A549 (cell line): ENCODE data around the gene FBN2. TPM values are rescaled to one million over a fixed set of nuclear protein-coding genes. Genes with fewer than 3 reads are reported as not detected.

Experiments
- ATAC-seq, 2 experiments: fragments of 200-7000 bp in 1 of 2; fragments of >200 bp in 1 of 2; cut with Nextera tagmentation in 1 of 2; cut with Tn5 transposase in 1 of 2; 3 replicates each; pipeline versions ENCODE4 v1.8.0 to v1.9.1; 2018 to 2020; ENCODE audit warnings: mild to moderate bottlenecking in 1 of 2, moderate library complexity in 1 of 2
- CTCF ChIA-PET: fragments of 300-600 bp; sonication (Branson Sonifier 250); formaldehyde crosslinking; extraction: SDS; loops from one replicate; lab custom pipeline; 2021; ENCODE audit warnings: antibody characterized with exemption, inconsistent platforms; lab: Yijun Ruan, JAX
- POLR2A ChIA-PET: fragments of 350-600 bp; formaldehyde crosslinking; extraction: SDS; loops from one replicate; lab custom pipeline; 2021; ENCODE audit warnings: antibody characterized with exemption, inconsistent platforms; lab: Yijun Ruan, JAX
- DNase-seq, 2 experiments: peaks; one replicate each; pipeline versions ENCODE4 v3.0.0 to v3.0.0-alpha.2; 2011 to 2016; ENCODE audit warnings: low read depth in 1 of 2, low spot score in 1 of 2
- FAIRE-seq: peaks from 2 replicates; lab custom pipeline; 2011; peaks lifted over from hg19 to GRCh38; lab: Jason Lieb, UNC
- H3K27ac ChIP-seq, 2 experiments: fragments of >200 bp; sonication (Bioruptor Twin); formaldehyde crosslinking; 3 replicates each; pipeline ENCODE4 v1.5.1; 2016 to 2017
- H3K4me1 ChIP-seq: fragments of >200 bp; sonication (Bioruptor Twin); formaldehyde crosslinking; 3 replicates; pipeline ENCODE4 v1.6.1; 2016
- H3K4me2 ChIP-seq: fragments of >200 bp; sonication (Bioruptor Twin); formaldehyde crosslinking; 3 replicates; pipeline ENCODE4 v1.6.1; 2016
- H3K4me3 ChIP-seq: fragments of >200 bp; sonication (Bioruptor Twin); formaldehyde crosslinking; 3 replicates; pipeline ENCODE4 v1.5.1; 2016
- H3K9me3 ChIP-seq: fragments of >200 bp; sonication (Bioruptor Twin); formaldehyde crosslinking; 3 replicates; pipeline ENCODE4 v1.6.1; 2016
- ATOH8 ChIP-seq: fragments of 250-450 bp; sonication (Bioruptor Pico); IDR thresholded peaks from 2 replicates; pipeline ENCODE4 v1.5.0; 2020; ENCODE audit warnings: low read depth, mild to moderate bottlenecking, moderate library complexity
- BHLHE40 ChIP-seq: IDR thresholded peaks from 2 replicates; pipeline ENCODE4 v1.6.1; 2012; ENCODE audit warnings: low read depth, low read length, inconsistent platforms
- CBX2 ChIP-seq: fragments of 200-600 bp; sonication (generic); IDR thresholded peaks from 2 replicates; pipeline ENCODE4 v1.6.1; 2016; ENCODE audit warnings: low read depth, mild to moderate bottlenecking, borderline replicate concordance
- CEBPB ChIP-seq, 2 experiments: fragments of >200 bp in 1 of 2; sonication (Bioruptor Twin) in 1 of 2; formaldehyde crosslinking in 1 of 2; IDR thresholded peaks; 2 replicates each; pipeline ENCODE4 v1.6.1; 2012 to 2016
- CHD2 ChIP-seq: fragments of 150-350 bp; IDR thresholded peaks from 2 replicates; pipeline ENCODE4 v1.6.1; 2014; ENCODE audit warnings: low read length; ENCODE audit not compliant: partially characterized antibody
- FOSL2 ChIP-seq, 2 experiments: fragments of 450-650 bp in 1 of 2; fragments of >200 bp in 1 of 2; sonication (Bioruptor Twin) in 1 of 2; formaldehyde crosslinking; IDR thresholded peaks; 2 replicates each; pipeline versions ENCODE4 v1.5.0 to v1.6.1; 2016 to 2020; ENCODE audit warnings: mild to moderate bottlenecking in 1 of 2, moderate library complexity in 1 of 2
- FOXS1 ChIP-seq: fragments of 250-450 bp; sonication (Bioruptor Pico); IDR thresholded peaks from 2 replicates; pipeline ENCODE4 v1.5.0; 2020; ENCODE audit warnings: mild to moderate bottlenecking, moderate library complexity
- GATA3 ChIP-seq: IDR thresholded peaks from 2 replicates; pipeline ENCODE4 v1.6.1; 2012; ENCODE audit warnings: borderline replicate concordance
- HDAC2 ChIP-seq: fragments of 200-600 bp; sonication (generic); IDR thresholded peaks from 2 replicates; pipeline ENCODE4 v1.6.1; 2016
- HEYL ChIP-seq: fragments of 250-450 bp; sonication (Bioruptor Pico); IDR thresholded peaks from 2 replicates; pipeline ENCODE4 v1.8.0; 2021; ENCODE audit warnings: mild to moderate bottlenecking, moderate library complexity
- HMGXB4 ChIP-seq: fragments of 250-450 bp; sonication (Bioruptor Pico); IDR thresholded peaks from 2 replicates; pipeline ENCODE4 v1.5.0; 2021; ENCODE audit warnings: mild to moderate bottlenecking, moderate library complexity, borderline replicate concordance
- HOXB13 ChIP-seq: fragments of 250-450 bp; sonication (Bioruptor Pico); IDR thresholded peaks from 2 replicates; pipeline ENCODE4 v1.5.0; 2020; ENCODE audit warnings: low read depth, mild to moderate bottlenecking, moderate library complexity
- JUN ChIP-seq, 2 experiments: fragments of >200 bp; sonication (Bioruptor Twin); formaldehyde crosslinking; IDR thresholded peaks; 2 replicates in 1 of 2; 3 replicates in 1 of 2; pipeline ENCODE4 v1.6.1; 2016 to 2017
- KDM1A ChIP-seq: fragments of 200-600 bp; sonication (generic); IDR thresholded peaks from 2 replicates; pipeline ENCODE4 v1.6.1; 2016; ENCODE audit warnings: low read depth, mild to moderate bottlenecking
- KDM5A ChIP-seq: fragments of 200-600 bp; sonication (generic); IDR thresholded peaks from 2 replicates; pipeline ENCODE4 v1.6.1; 2016; ENCODE audit warnings: antibody characterized with exemption, mild to moderate bottlenecking
- MAFK ChIP-seq: fragments of 450-650 bp; IDR thresholded peaks from 2 replicates; pipeline ENCODE4 v1.6.1; 2014; ENCODE audit not compliant: partially characterized antibody
- MAX ChIP-seq: IDR thresholded peaks from 2 replicates; pipeline ENCODE4 v1.6.1; 2012
- MAZ ChIP-seq: fragments of 150-350 bp; IDR thresholded peaks from 2 replicates; pipeline ENCODE4 v1.6.1; 2014; ENCODE audit warnings: antibody characterized with exemption, low read depth, low read length, borderline replicate concordance
- NFE2L2 ChIP-seq: fragments of 150-350 bp; conservative IDR thresholded peaks from 2 replicates; pipeline ENCODE4 v1.6.1; 2014; ENCODE audit warnings: low read length
- NPAS2 ChIP-seq: fragments of 250-450 bp; sonication (Bioruptor Pico); IDR thresholded peaks from 2 replicates; pipeline ENCODE4 v1.8.0; 2022; ENCODE audit warnings: mild to moderate bottlenecking, moderate library complexity, borderline replicate concordance
- NR3C1 ChIP-seq: fragments of >200 bp; sonication (Bioruptor Twin); formaldehyde crosslinking; IDR thresholded peaks from 3 replicates; pipeline ENCODE4 v1.6.1; 2017
- POLR2A ChIP-seq: IDR thresholded peaks from 2 replicates; pipeline ENCODE4 v1.6.1; 2012; ENCODE audit warnings: mild to moderate bottlenecking, low read length
- POLR2AphosphoS2 ChIP-seq: conservative IDR thresholded peaks from 2 replicates; pipeline ENCODE4 v1.6.1; 2012; ENCODE audit warnings: low read length, improper control_type of control experiment, inconsistent platforms
- RAD21 ChIP-seq, 2 experiments: fragments of >200 bp in 1 of 2; sonication (Bioruptor Twin) in 1 of 2; formaldehyde crosslinking in 1 of 2; IDR thresholded peaks in 1 of 2; conservative IDR thresholded peaks in 1 of 2; 2 replicates in 1 of 2; 3 replicates in 1 of 2; pipeline ENCODE4 v1.6.1; 2012 to 2018; ENCODE audit warnings: inconsistent platforms in 1 of 2
- RCOR1 ChIP-seq: fragments of 150-350 bp; IDR thresholded peaks from 2 replicates; pipeline ENCODE4 v1.6.1; 2014; ENCODE audit warnings: antibody characterized with exemption, low read length, low read depth
- RFX5 ChIP-seq: fragments of 450-650 bp; IDR thresholded peaks from 2 replicates; pipeline ENCODE4 v1.7.1; 2014; ENCODE audit warnings: antibody characterized with exemption, mild to moderate bottlenecking, moderate library complexity
- RNF2 ChIP-seq: fragments of 200-600 bp; sonication (generic); IDR thresholded peaks from 2 replicates; pipeline ENCODE4 v1.6.1; 2016; ENCODE audit warnings: low read depth, mild to moderate bottlenecking, antibody characterized with exemption, moderate library complexity, borderline replicate concordance
- TP53 ChIP-seq: fragments of 250-450 bp; sonication (Bioruptor Pico); IDR thresholded peaks from 2 replicates; pipeline ENCODE4 v1.5.0; 2021; ENCODE audit warnings: mild to moderate bottlenecking, moderate library complexity
- ZC3H11A ChIP-seq: fragments of 450-650 bp; IDR thresholded peaks from 2 replicates; pipeline ENCODE4 v1.6.1; 2014; ENCODE audit warnings: antibody characterized with exemption, mild to moderate bottlenecking
- ZNF302 ChIP-seq: fragments of 250-450 bp; sonication (Bioruptor Pico); IDR thresholded peaks from 2 replicates; pipeline ENCODE4 v1.9.0; 2021; ENCODE audit warnings: inconsistent platforms, mild to moderate bottlenecking, moderate library complexity
- ZSCAN20 ChIP-seq: fragments of 250-450 bp; sonication (Bioruptor Pico); IDR thresholded peaks from 2 replicates; pipeline ENCODE4 v1.8.0; 2022; ENCODE audit warnings: mild to moderate bottlenecking, moderate library complexity
- WGBS: methylation state at CpG from one replicate; pipeline ENCODE4 v1.1.6; 2017; ENCODE audit errors: missing lambda C conversion rate; 5-methylcytosine and 5-hydroxymethylcytosine counted together
- polyA plus RNA-seq, 4 experiments: library from polyadenylated mRNA; depleted of rRNA in 3 of 4; stranded (reverse); fragments of >200 nt; fragmentation: RNase III in 1 of 4; extraction: RNeasy Plus Mini Kit Qiagen cat#74134 plus additional on column Dnase treatment in 1 of 4; gene quantifications; 2 replicates in 3 of 4; 3 replicates in 1 of 4; pipeline ENCODE4 v1.2.3, GENCODE V29; 2011 to 2017
- TF ChIP-seq, protein P1 (sequence below): fragments of >200 bp; sonication (Bioruptor Twin); formaldehyde crosslinking; IDR thresholded peaks from 3 replicates; pipeline ENCODE4 v1.6.1; 2016

Gene FBN2
- polyA plus RNA-seq, 2 of the 4 experiments (the other 2 are of a cell fraction) = 22.2 to 22.7 TPM

- CTCF ChIA-PET = no interaction called here
- no peak for ATAC-seq
- Histone ChIP-seq H3K27ac (no peak overlapping the region), H3K9me3 (0 out of 3 replicates have a peak, but pooled peaks cover 4% of the 10 kb centered on the region), H3K4me3 (no peak overlapping the region), H3K4me2 (no peak overlapping the region), H3K4me1 (no peaks in the 10 kb centered on the region)
- no peak for DNase-seq
- 62% methylated on average over 2 of the region's 2 CpGs for WGBS
- no peak for FAIRE-seq
- TF ChIP-seq KDM1A (no peak), HOXB13 (CRISPR knock-in tag) (no peak), FOSL2 (IDR thresholded peaks at IDR 0.05) (no peak), FOSL2 (CRISPR knock-in tag; IDR thresholded peaks at IDR 0.05) (no peak), MAX (no peak), ZC3H11A (no peak), RAD21 (conservative IDR thresholded peaks at IDR 0.05 in 1 of 2, IDR thresholded peaks at IDR 0.05 in 1 of 2) (no peak), RFX5 (no peak), POLR2AphosphoS2 (no peak), JUN (IDR thresholded peaks at IDR 0.05) (no peak), RCOR1 (no peak), ATOH8 (CRISPR knock-in tag) (no peak), RNF2 (no peak), FOXS1 (CRISPR knock-in tag) (no peak), KDM5A (no peak), CHD2 (no peak), MAZ (no peak)
- POLR2A ChIA-PET = no interaction called here
These were observed 49.2 kb upstream of the FBN2 start for GRCh38 chr5:128587275-128587674.

DNA sequence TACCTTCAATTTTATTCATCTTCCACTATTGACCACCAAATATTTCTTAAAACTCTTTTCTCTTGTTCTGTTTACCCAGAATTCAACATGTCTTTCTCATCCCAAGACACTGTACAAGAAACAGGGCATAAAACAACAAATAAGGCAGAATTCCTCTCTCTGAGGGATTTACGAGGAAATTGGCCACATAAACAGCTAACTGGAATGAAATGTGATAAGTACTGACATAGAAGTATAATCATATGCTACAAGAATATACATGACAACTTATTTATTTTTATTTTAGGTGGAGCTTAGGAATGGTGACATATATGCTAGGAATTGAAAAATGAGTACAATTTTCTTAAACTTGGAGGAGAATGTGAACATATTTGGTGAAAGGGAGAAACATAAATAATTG lies 48.8 kb upstream of the FBN2 start:
- POLR2A ChIA-PET = no interaction called here
- TF ChIP-seq CEBPB (IDR thresholded peaks at IDR 0.05) (no peak), BHLHE40 (no peak), ZNF302 (no peak), RCOR1 (no peak)
- CTCF ChIA-PET = no interaction called here
- ATAC-seq (no peak), FAIRE-seq (no peak), DNase-seq (no peak)
- Histone ChIP-seq H3K4me2 (no peak overlapping the region), H3K27ac (no peak overlapping the region), H3K4me1 (no peaks in the 10 kb centered on the region), H3K4me3 (no peak overlapping the region), H3K9me3 (0 out of 3 replicates have a peak, but pooled peaks cover 4% of the 10 kb centered on the region)
- WGBS = 44% methylated on average over 1 of the region's 1 CpG

GRCh38 chr5:128579639-128580038 lies 41.6 kb upstream of the FBN2 start:
- peak; percentile 12 to 56; a peak in 3 of 6 replicates for ATAC-seq
- peak in 1 of 2 experiments; percentile 30 for DNase-seq
- CTCF ChIA-PET = no interaction called here
- TF ChIP-seq NFE2L2 (no peak), MAZ (no peak), GATA3 (no peak), RAD21 (conservative IDR thresholded peaks at IDR 0.05 in 1 of 2, IDR thresholded peaks at IDR 0.05 in 1 of 2) (no peak), CHD2 (no peak), MAFK (no peak), POLR2A (no peak), ZSCAN20 (CRISPR knock-in tag) (no peak), FOSL2 (IDR thresholded peaks at IDR 0.05) (no peak), FOSL2 (CRISPR knock-in tag; IDR thresholded peaks at IDR 0.05) (no peak), HEYL (CRISPR knock-in tag) (no peak), CBX2 (no peak), HDAC2 (no peak), HMGXB4 (CRISPR knock-in tag) (no peak), NPAS2 (no peak), NR3C1 (no peak), TP53 (no peak)
- TF ChIP-seq, protein P1, sequence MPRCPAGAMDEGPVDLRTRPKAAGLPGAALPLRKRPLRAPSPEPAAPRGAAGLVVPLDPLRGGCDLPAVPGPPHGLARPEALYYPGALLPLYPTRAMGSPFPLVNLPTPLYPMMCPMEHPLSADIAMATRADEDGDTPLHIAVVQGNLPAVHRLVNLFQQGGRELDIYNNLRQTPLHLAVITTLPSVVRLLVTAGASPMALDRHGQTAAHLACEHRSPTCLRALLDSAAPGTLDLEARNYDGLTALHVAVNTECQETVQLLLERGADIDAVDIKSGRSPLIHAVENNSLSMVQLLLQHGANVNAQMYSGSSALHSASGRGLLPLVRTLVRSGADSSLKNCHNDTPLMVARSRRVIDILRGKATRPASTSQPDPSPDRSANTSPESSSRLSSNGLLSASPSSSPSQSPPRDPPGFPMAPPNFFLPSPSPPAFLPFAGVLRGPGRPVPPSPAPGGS = no peak
- Histone ChIP-seq H3K9me3 (0 out of 3 replicates have a peak, but pooled peaks cover 4% of the 10 kb centered on the region), H3K4me2 (peak overlapping the region; percentile 73), H3K4me3 (no peak overlapping the region), H3K4me1 (peaks cover 22% of the 10 kb centered on the region), H3K27ac (peak overlapping the region; percentile 70 to 84)
- no peak for FAIRE-seq
- 10% methylated on average over 4 of the region's 4 CpGs for WGBS
- POLR2A ChIA-PET = interaction anchor here (1.7 kb wide), 1 partner anchor 41 kb away, joined by 7 read pairs; the partner anchor contains the start of gene FBN2
